Measurements from ENCODE around the gene PCYOX1L.

Gene PCYOX1L

GRCh38 chr5:149333711-149334443 is 24.0 kb upstream of the PCYOX1L start:
- no peak for DNase-seq

GRCh38 chr5:149337736-149338135 is 20.1 kb upstream of the PCYOX1L start:
- no peak for DNase-seq

GRCh38 chr5:149338364-149338763 is 19.5 kb upstream of the PCYOX1L start:
- DNase-seq, result no peak

GRCh38 chr5:149340920-149341319 is 16.9 kb upstream of the PCYOX1L start:
- no peak for DNase-seq

- DNase-seq, result no peak
Observed at GRCh38 chr5:149341876-149342275, 16.0 kb upstream of the PCYOX1L start.

GRCh38 chr5:149344151-149344550 is 13.7 kb upstream of the PCYOX1L start:
- DNase-seq, result no peak

GRCh38 chr5:149345147-149345891 is 12.5 kb upstream of the PCYOX1L start, which contains the start of gene GRPEL2:
Gene GRPEL2 (plus strand): TSS chr5:149345499. CDS start chr5:149345540, 41 bp downstream.
- peak; percentile 36 to 98 (median 92) for DNase-seq

GRCh38 chr5:149345892-149346222 is 12.0 kb upstream of the PCYOX1L start:
- peak in 3 of 51 donors; percentile 28 to 36 (median 29) for DNase-seq

GRCh38 chr5:149348518-149348917 is 9.3 kb upstream of the PCYOX1L start:
- DNase-seq, result no peak

GRCh38 chr5:149349382-149349781 is 8.5 kb upstream of the PCYOX1L start:
- no peak for DNase-seq

GRCh38 chr5:149352169-149352568 is 5.7 kb upstream of the PCYOX1L start:
- no peak for DNase-seq

GRCh38 chr5:149353911-149354310 is 3.9 kb upstream of the PCYOX1L start:
- no peak for DNase-seq

GRCh38 chr5:149355688-149356087 is 2.2 kb upstream of the PCYOX1L start:
- peak in 1 of 51 donors; percentile 36 for DNase-seq

- no peak for DNase-seq
Observed at GRCh38 chr5:149356391-149356790, 1.5 kb upstream of the PCYOX1L start.

- DNase-seq, result peak in 29 of 51 donors; percentile 19 to 66 (median 52)
Observed at GRCh38 chr5:149358294-149358651, 427 bp downstream of the PCYOX1L start.

GRCh38 chr5:149358868-149359495 is 1.1 kb downstream of the PCYOX1L start:
- DNase-seq, result peak in 5 of 51 donors; percentile 2 to 46 (median 14)

GRCh38 chr5:149360272-149360671 is 2.4 kb downstream of the PCYOX1L start:
- DNase-seq, result no peak

- no peak for DNase-seq
Observed at GRCh38 chr5:149362541-149362940, 4.7 kb downstream of the PCYOX1L start.

GRCh38 chr5:149363358-149363757 is 5.5 kb downstream of the PCYOX1L start:
- no peak for DNase-seq

- no peak for DNase-seq
Observed at GRCh38 chr5:149363936-149364335, 6.1 kb downstream of the PCYOX1L start.

- no peak for DNase-seq
Observed at GRCh38 chr5:149364719-149365118, 6.9 kb downstream of the PCYOX1L start.

- DNase-seq, result no peak
Observed at GRCh38 chr5:149365418-149365817, 7.6 kb downstream of the PCYOX1L start.
